DMS114 treated with DMSO at 0.1 percent for 48 hours (cell line): ENCODE measurements around the gene SPATS2.
A peak's percentile ranks its signal among the peaks of the same experiment; 100 is the strongest.
"Not testable (repeated sequence)": the region's sequence is repeated elsewhere in the genome, so short reads cannot be mapped to it uniquely, and the experiment has no call there.

Experiments used
- DNase-seq: peaks from one replicate; lab custom pipeline; 2025; ENCODE audit not compliant: unreplicated experiment; lab: John Stamatoyannopoulos, UW

Gene SPATS2

DNA sequence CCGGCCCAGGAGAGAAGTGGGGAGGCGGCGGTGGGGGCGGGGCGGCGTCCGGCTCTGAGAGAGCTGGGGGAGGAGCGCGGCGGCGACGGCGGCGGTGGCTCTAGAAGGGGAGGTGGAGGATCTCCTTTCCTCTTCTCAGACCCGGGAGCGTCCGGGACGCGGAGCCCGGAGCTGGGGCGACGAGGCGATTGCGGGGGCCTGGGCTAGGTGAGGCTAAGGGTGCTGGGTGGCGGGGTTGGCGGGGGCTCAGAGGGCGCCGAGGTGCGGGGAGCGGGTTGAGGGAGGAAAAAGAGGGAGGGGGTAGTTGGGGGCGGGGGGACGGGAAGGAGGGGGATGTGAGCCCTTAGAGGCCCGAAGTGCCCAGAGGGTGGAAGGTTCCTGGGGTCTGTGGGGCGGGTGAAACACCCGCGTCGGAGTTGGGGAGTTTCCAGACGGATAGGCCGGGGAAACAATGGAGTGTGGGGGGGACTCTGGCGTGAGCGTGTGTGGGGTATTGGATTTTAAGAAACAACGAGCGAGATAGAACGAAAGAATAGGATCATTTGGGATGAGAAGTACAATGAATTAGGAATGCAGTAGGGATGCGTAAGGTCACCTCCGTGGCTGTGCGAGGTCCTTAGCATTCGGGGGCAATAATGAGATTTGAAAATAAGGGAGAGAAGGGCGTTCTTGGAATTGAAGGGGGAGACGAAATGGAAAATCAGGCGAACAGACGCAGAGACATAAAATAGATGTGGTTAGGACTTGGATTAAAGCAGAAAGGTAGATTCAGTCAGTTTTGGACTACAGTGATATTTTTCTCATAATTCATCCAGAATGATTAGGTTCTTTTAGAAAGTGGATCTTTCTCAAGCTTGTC, at the start of gene SPATS2:
Gene SPATS2 (plus strand): TSS at position 82 of the 859 bp plus-strand sequence. CDS start 93,551 bp downstream, outside the sequence.
- DNase-seq: no peak

DNA sequence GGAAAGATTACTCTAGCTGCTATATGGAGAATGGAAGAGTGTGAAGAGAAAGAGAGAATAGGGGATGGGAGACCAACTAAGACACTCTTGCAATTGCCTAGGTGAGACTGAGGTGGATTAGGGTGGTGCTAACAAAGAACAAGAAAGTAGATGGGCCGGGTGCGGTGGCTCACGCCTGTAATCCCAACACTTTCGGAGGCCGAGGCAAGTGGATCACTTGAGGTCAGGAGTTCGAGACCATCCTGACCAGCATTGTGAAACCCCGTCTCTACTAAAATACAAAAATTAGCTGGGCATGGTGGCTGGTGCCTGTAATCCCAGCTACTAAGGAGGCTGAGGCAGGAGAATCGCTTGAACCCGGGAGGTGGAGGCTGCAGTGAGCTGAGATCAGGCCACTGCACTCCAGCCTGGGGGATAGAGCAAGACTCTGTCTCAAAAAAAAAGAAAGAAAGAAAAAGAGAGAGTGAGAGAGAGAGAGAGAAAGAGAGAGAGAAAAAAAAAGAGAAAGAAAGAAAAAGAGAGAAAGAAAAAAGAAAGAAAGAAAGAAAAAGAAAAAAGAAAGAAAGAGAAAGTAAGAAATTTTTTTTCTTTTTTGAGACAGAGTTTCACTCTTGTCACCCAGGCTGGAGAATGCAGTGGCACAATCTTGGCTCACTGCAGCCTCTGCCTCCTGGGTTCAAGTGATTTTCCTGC, 46.7 kb upstream of the SPATS2 start:
- DNase-seq: not testable (repeated sequence)

DNA sequence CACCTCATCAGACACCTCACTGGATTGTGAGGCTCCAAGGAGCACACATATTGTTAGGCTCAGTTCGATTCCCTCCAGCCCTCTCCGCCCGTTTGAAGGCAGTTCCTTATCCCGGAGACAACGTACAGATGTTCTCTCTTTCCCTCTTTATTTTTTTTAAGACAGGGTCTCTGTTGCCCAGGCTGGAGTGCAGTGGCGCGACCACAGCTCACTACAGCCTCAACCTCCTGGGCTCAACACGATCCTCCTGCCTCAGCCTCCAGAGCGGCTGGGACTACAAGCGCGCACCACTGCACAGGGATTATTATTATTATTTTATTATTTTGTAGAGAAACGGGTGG, 44.9 kb upstream of the SPATS2 start:
- DNase-seq: no peak

DNA sequence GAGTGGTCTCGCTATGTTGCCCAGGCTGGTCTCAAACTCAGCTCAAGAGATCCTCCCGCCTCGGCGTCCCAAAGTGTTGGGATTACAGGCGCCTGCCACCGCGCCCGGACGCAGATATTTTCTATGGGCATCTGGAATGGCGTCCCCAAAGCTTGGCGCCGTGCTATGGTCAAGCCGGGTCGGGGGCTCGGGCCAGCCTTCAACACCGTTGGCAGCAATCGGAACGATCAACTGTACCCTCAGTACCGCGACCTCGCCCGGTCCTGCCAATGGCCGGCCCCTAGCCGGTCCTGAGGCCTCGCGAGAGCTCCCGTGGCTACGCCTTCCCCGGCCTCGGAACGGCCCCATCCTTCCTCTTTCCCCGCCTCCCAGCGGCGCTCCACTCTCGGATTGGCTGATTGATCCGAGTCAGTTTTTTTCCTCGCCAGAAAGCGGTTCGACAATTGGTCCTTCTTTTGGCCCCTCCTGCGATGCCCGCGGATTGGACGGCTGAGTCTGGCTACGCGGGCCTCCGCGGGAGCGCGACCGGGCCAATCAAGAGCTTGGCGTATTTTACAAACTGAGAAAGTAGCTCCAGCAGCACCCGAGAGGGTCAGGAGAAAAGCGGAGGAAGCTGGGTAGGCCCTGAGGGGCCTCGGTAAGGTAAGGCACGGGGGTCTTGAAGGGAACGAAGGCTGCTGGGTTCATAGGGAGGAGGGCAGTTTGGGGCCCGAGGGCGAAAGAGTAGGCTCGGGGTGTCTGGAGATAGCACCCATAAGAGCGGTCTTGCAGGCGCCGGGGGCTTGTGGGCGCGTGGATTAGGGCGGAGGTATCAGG, 44.3 kb upstream of the SPATS2 start, which contains the start of gene TROAP:
Gene TROAP (plus strand): TSS at position 548 of the 816 bp plus-strand sequence. CDS start 354 bp downstream, outside the sequence.
- DNase-seq: peak; percentile 98

GRCh38 chr12:49323524-49324097, 43.7 kb upstream of the SPATS2 start:
- no peak for DNase-seq

GRCh38 chr12:49325606-49326005, 41.7 kb upstream of the SPATS2 start:
- no peak for DNase-seq

DNA sequence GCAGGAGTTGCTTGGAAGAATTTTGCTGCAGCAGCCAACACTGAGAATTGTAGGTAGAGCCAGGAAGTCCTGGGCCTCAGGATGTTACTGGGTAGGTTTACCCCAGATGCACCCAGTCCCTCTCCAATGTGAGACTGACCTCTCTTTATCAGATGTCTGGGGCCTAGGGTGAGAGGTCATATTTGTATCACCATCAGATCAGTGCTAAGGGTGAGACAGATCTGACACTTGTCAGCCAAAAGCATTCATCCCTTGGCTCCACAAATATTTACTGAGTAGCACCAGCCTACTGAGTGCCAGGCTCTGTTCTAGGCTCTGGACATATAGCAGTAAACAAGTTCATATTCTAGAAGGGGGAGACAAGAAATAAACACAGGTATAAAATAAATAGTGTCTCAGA, 39.9 kb upstream of the SPATS2 start:
- no peak for DNase-seq

GRCh38 chr12:49327887-49328286, 39.4 kb upstream of the SPATS2 start:
- no peak for DNase-seq

- DNase-seq: no peak
These were observed 38.4 kb upstream of the SPATS2 start for GRCh38 chr12:49328816-49329215.

- DNase-seq: no peak
These were observed 37.1 kb upstream of the SPATS2 start for GRCh38 chr12:49330032-49330619.

- no peak for DNase-seq
These were observed 36.5 kb upstream of the SPATS2 start for GRCh38 chr12:49330631-49331379.

GRCh38 chr12:49331380-49332222, 35.7 kb upstream of the SPATS2 start:
- peak; percentile 42 for DNase-seq

- no peak for DNase-seq
These were observed 34.8 kb upstream of the SPATS2 start for GRCh38 chr12:49332441-49332861.

- DNase-seq: no peak
These were observed 34.3 kb upstream of the SPATS2 start for GRCh38 chr12:49332891-49333371.

DNA sequence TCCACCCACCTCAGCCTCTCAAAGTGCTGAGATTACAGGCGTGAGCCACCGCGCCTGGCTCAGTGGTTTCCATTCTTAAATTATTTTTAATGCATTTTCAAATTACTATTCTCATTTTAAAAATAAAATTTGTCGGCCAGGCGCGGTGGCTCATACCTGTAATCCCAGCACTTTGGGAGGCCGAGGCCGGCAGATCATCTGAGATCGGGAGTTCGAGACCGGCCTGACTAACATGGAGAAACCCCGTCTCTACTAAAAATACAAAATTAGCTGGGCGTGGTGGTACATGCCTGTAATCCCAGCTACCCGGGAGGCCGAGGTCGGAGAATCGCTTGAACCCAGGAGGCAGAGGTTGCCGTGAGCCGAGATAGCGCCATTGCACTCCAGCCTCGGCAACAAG, 33.5 kb upstream of the SPATS2 start:
- DNase-seq: not testable (repeated sequence)

DNA sequence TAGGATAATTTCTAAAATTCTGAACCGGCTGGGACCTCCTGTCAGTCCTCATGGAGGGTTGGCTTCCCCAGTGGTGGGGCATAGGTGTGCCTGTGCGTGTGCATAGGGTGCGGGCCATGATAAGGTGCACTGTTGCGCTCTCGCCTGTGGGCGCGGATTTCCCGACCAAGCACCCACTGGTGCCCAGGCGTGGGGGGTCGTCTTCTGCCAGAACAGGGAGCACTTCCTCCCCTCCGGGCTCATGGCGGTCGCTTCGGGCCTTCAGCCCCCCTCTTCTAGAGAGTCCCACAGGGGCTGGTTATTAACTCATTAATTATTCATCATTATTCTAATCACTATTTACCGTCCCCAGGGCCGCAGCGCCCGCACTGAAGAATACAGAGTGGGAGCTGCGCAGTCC, 33.0 kb upstream of the SPATS2 start:
- DNase-seq: no peak

DNA sequence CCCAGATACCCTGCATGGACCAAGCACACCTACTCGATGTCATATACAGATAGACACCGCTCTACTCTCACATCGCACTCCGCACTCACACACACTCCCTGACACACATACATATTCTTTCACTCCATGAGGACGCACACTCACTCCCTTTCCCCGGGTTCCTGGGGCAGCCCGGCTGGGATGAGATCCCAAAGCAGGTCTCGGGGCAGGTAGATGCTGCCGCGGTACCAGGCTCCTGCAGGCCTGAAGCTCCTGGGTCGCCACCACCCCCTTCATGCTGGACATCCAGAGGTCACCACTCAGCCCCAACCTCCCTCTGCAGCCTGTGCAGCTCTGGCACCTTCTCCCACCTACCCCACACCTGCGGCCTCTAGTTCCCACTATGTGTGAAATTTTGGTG, 32.6 kb upstream of the SPATS2 start:
- no peak for DNase-seq

- DNase-seq: no peak
These were observed 31.9 kb upstream of the SPATS2 start for GRCh38 chr12:49335118-49335954.
